ENCODE results near the gene PTPN12. TPM values are rescaled to one million over a fixed set of nuclear protein-coding genes. Genes with fewer than 3 reads are reported as not detected.
"Not testable (repeated sequence)": the region's sequence is repeated elsewhere in the genome, so short reads cannot be mapped to it uniquely, and the experiment has no call there.

Gene PTPN12
- total and polyA plus RNA-seq, 7 donors: 16.5 to 52.6 (median 34.0) TPM

- DNase-seq (peak; percentile 99), ATAC-seq (peak; percentile 91 to 95 (median 94))
- Histone ChIP-seq H3K4me1 (peaks cover 21% of the 10 kb centered on the region), H3K27ac (peak overlapping the region; percentile 93), H3K27me3 (ENCODE audit: insufficient read depth in 3 of 3, low read length in 2 of 3) (no peaks in the 10 kb centered on the region), H3K36me3 (ENCODE audit: insufficient read depth in 1 of 2, low read depth in 1 of 2) (no peaks in the 10 kb centered on the region), H3K4me3 (peak overlapping the region; percentile 86), H3K9me3 (no peaks in the 10 kb centered on the region)
- intact Hi-C loops (cut with DNase I): loop anchor here in 1 of 2 donors (5.0 kb wide), 1 partner anchor 119 kb away; the partner anchor contains the start of gene GSAP
- no peak for TF ChIP-seq CTCF (IDR thresholded peaks at IDR 0.05)
- WGBS, 3 donors: 0 to 1% (median 0%) methylated on average over 42 to 58 of the region's 58 CpGs
Measured at GRCh38 chr7:77536413-77537135, 521 bp upstream of the PTPN12 start.

- Histone ChIP-seq H3K9me3 (no peaks in the 10 kb centered on the region), H3K4me1 (peaks cover 31% of the 10 kb centered on the region), H3K27me3 (ENCODE audit: insufficient read depth in 3 of 3, low read length in 2 of 3) (no peaks in the 10 kb centered on the region), H3K4me3 (peak overlapping the region; percentile 86), H3K27ac (peak overlapping the region; percentile 86), H3K36me3 (ENCODE audit: insufficient read depth in 1 of 2, low read depth in 1 of 2) (no peaks in the 10 kb centered on the region)
- ATAC-seq (peak; percentile 3 to 23 (median 13)), DNase-seq (peak in 1 of 2 donors; percentile 64)
- WGBS, 3 donors: 0% methylated on average over 27 to 43 of the region's 43 CpGs
- intact Hi-C loops (cut with DNase I): loop anchor here in 1 of 2 donors (5.0 kb wide), 1 partner anchor 121 kb away; the partner anchor contains the start of gene GSAP
- no peak for TF ChIP-seq CTCF (IDR thresholded peaks at IDR 0.05)
Measured at GRCh38 chr7:77537778-77538280, 734 bp downstream of the PTPN12 start.

GRCh38 chr7:77538281-77539212 lies 1.5 kb downstream of the PTPN12 start:
- H3K9me3 ChIP-seq: no peaks in the 10 kb centered on the region
- no peaks in the 10 kb centered on the region for H3K27me3 ChIP-seq (ENCODE audit: insufficient read depth in 3 of 3, low read length in 2 of 3)
- H3K4me3 ChIP-seq: peak overlapping the region; percentile 86
- intact Hi-C loops (cut with DNase I): loop anchor here in 1 of 2 donors (5.0 kb wide), 1 partner anchor 121 kb away; the partner anchor contains the start of gene GSAP
- no peak for TF ChIP-seq CTCF (IDR thresholded peaks at IDR 0.05)
- peaks cover 31% of the 10 kb centered on the region for H3K4me1 ChIP-seq
- 0 to 1% (median 1%) methylated on average over 28 to 30 of the region's 30 CpGs for whole genome bisulfite sequencing, 3 donors
- H3K27ac ChIP-seq: peak overlapping the region; percentile 86
- ATAC-seq (peak; percentile 48 to 66 (median 50)), DNase-seq (peak; percentile 87 to 91)
- no peaks in the 10 kb centered on the region for H3K36me3 ChIP-seq (ENCODE audit: insufficient read depth in 1 of 2, low read depth in 1 of 2)

- Histone ChIP-seq H3K9me3 (no peaks in the 10 kb centered on the region), H3K36me3 (ENCODE audit: insufficient read depth in 1 of 2, low read depth in 1 of 2) (no peaks in the 10 kb centered on the region), H3K4me1 (peaks cover 31% of the 10 kb centered on the region), H3K4me3 (peak overlapping the region; percentile 86), H3K27ac (no peak overlapping the region), H3K27me3 (ENCODE audit: insufficient read depth in 3 of 3, low read length in 2 of 3) (no peaks in the 10 kb centered on the region)
- ATAC-seq (no peak), DNase-seq (no peak)
- no peak for TF ChIP-seq CTCF (IDR thresholded peaks at IDR 0.05)
- intact Hi-C loops (cut with DNase I): no loop called here
- WGBS, 3 donors: 65 to 70% (median 69%) methylated on average over 4 of the region's 4 CpGs
Measured at GRCh38 chr7:77540402-77540822, 3.3 kb downstream of the PTPN12 start.

- DNase-seq; H3K27me3 ChIP-seq (ENCODE audit: insufficient read depth in 3 of 3, low read length in 2 of 3); H3K27ac ChIP-seq; ATAC-seq; H3K4me3 ChIP-seq; intact Hi-C loops (cut with DNase I); H3K9me3 ChIP-seq; H3K36me3 ChIP-seq (ENCODE audit: insufficient read depth in 1 of 2, low read depth in 1 of 2): not testable (repeated sequence)
- 95 to 96% (median 95%) methylated on average over 7 of the region's 7 CpGs for WGBS, 3 donors
- peaks cover 29% of the 10 kb centered on the region for H3K4me1 ChIP-seq
Measured at GRCh38 chr7:77540993-77541392, 3.9 kb downstream of the PTPN12 start.
